Subcutaneous adipose tissue (tissue), 4 donors: ENCODE measurements around the gene KIAA0930. TPM values are rescaled to one million over a fixed set of nuclear protein-coding genes. Genes with fewer than 3 reads are reported as not detected.

ENCODE experiments used
- total RNA-seq, 4 donors: library from RNA; depleted of rRNA; stranded (reverse); fragments of >200 nt; gene quantifications; one replicate each; pipeline ENCODE4 v1.1.0, GENCODE V29; 2016
- TF ChIP-seq, protein P1 (sequence below): fragments of 450-650 bp; IDR thresholded peaks from one replicate; pipeline ENCODE4 v1.5.1; 2016; ENCODE audit warnings: low read depth, mild to moderate bottlenecking, control low read depth, antibody characterized with exemption, moderate library complexity

The KIAA0930 gene
- total RNA-seq, 4 donors from 2014 or later: 20.1 to 69.7 (median 36.0) TPM

DNA sequence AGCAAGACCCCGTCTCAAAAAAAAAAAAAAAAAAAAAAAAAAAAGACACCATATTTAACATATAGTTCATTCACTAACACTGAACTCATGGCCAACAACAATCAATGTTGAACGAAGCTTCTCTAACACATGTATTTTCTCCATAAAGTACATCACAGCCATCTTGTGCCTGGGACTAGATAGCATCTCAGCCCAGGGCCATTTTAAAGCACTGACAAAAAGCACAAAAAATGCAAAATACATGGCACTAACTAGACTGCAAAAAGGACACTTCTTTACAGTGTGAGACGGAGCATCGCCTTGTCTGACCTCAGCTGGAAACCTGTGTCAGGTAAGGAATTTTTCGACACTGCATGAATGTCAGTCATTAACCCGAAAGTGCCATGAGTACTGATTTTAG lies 23.3 kb downstream of the KIAA0930 start:
- TF ChIP-seq, protein P1, sequence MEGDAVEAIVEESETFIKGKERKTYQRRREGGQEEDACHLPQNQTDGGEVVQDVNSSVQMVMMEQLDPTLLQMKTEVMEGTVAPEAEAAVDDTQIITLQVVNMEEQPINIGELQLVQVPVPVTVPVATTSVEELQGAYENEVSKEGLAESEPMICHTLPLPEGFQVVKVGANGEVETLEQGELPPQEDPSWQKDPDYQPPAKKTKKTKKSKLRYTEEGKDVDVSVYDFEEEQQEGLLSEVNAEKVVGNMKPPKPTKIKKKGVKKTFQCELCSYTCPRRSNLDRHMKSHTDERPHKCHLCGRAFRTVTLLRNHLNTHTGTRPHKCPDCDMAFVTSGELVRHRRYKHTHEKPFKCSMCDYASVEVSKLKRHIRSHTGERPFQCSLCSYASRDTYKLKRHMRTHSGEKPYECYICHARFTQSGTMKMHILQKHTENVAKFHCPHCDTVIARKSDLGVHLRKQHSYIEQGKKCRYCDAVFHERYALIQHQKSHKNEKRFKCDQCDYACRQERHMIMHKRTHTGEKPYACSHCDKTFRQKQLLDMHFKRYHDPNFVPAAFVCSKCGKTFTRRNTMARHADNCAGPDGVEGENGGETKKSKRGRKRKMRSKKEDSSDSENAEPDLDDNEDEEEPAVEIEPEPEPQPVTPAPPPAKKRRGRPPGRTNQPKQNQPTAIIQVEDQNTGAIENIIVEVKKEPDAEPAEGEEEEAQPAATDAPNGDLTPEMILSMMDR: no peak

DNA sequence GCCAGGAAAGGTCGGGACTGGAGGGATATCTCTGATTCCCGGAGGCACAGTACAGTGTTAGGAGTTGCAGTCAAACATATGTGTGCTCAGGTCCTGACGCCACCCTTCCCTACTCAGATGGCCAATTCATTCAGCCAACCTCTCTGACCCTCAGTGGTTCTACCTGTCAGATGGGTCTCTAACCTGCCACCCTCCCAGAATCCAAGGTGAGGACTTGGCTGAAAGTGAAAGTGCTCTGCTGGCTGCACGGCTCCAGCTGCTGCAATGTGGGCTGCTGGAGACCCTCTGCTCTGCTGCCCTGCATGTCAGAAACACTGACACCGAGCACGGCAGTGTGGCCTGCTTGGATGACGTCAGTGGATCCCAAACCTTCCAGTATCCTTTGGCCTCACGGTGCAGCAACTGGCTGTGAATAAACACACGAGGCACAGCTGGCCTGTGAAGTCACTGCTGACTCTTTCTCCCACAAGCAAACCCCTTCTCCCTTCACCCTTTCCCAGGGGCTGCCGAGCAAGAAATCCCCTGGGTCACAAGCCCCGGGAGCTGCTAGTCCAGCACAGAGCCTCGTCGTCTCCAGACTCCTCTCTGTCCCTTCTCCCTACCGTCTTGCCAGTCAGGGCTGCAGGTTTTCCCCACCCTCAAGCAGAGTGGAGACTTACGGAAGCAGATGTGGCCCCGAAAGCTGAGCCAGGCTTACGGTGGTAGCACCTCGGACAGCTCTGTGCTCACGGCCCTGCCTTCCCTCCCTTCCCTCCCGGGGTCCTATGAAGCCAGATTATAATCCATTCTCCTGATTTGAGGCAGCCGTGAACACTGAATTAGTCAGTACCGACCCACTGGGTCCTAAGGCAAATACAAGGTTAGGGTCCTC lies 24.3 kb downstream of the KIAA0930 start:
- TF ChIP-seq, protein P1: no peak

DNA sequence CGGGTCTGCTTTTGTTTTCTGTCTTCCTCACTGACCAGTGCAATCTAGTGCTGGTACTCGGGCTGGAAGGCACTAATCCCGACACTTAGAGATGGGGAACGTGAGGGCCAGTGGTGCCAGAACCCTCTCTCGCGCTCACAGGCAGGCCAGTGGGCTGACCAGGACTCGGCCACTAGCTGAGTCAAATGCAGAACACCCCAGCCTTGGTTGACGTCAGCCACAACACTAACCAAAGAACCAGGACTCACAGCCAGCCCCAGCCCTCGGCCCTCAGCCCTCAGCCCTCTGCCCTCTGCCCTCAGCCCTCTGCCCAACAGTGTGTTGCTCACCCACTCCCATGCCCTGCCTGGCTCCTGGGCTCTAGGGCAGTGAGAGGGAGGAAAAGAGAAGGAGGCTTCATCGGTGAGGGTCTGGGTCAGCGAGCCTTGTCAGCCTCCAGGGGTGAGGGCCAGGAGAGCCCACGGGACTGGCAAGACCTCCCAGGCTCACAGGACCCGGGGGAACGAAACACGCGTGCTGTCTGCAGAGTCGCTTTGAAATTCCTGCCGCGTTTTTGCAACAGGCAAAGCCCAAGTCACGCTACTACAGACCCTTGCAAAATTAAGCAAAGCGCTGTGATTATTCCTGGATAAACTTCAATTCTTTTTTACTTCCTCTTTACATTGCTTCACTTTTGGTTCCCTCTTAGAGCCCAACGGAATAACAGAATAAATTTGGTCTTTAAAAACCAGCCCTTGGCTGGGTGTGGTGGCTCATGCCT lies 27.5 kb downstream of the KIAA0930 start:
- TF ChIP-seq, protein P1: no peak

DNA sequence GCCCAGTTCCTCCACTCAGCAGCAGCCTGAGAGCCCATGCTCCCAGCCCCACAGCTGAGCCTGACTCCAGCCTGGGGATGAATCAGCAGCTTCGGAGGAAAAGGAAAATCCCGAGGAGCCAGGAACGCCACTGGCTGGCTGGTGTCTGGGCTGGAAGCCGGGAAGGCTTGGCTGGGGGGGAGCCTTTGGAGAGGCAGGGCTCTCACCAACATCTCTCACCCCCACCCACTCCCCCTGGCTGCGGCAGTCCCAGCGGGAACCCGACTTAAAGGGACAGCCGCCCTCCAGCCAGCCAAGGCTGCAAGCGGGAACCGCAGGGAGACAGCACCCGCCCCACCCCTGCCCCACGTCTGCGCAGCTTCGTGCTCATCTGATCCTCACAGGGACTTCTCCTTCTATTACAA lies 28.4 kb downstream of the KIAA0930 start:
- TF ChIP-seq, protein P1: no peak

DNA sequence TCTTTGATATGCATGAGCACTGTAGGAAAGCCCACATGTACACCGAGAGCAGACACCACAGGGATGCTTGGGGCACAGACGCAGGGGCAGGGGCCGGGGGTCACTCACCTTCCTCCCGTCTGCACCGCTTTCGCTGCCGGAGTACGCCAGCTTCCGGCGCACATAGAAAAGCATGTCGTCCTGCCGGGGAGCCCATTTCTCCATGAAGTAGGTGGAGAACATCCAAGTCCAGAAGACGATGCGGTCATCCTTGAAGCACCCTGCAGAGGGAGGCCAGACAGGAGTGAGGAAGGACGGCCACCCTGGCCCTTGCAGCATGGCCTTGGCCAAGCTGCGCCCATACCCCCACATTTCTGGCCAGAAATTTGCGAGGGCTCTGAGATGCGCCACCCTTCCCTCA lies 28.8 kb downstream of the KIAA0930 start:
- TF ChIP-seq, protein P1: no peak

DNA sequence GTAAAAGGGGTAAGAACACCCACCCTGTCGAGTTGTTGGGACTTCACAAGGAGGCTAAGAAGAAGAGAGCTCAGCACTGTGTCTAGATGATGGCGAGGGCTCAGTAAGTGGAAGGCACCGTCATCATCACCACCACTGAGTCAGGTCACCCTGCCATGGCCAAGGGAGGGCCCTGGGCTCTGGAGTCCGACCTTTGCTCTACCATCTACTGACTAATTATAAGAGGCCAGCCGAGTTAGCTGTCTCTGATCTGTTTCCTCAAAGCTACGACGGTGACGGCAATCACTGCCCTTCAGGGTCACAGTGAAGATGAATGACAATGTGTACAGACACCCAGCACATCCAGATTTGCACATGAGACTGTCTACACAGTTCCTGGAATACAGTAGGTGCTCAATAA lies 29.3 kb downstream of the KIAA0930 start:
- TF ChIP-seq, protein P1: no peak

DNA sequence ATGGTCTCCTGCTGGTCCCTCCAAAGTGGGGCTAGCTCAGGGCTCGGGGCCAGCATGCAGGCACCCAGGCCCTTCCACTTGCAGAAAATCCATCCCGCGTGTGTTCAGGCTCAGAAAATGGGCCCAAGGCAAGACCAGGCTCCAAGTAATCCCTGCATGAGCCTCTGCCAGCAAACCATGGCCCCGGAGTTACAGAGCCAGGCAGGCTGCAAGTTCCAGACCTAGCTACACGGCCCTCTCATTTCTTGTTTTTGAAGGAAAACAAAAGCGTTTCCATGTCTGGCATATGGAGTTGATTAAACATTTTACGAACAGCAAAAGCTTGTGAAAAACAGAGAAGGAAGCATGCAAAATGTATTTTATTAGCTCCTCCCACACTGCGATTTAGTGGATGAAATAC lies 29.7 kb downstream of the KIAA0930 start:
- TF ChIP-seq, protein P1: no peak
